Uterus (tissue), 4 donors: ENCODE data around the gene CLCA1. TPM values are rescaled to one million over a fixed set of nuclear protein-coding genes. Genes with fewer than 3 reads are reported as not detected.

Experiments used
- DNase-seq, 2 donors: peaks; one replicate each; pipeline ENCODE4 v3.0.0-alpha.2; 2019 to 2020
- H3K27ac ChIP-seq, 2 donors: fragments of 200-600 bp; sonication (generic); 1 replicate in 1 of 2; 2 replicates in 1 of 2; pipeline ENCODE4 v1.5.1; 2016 to 2018
- H3K27me3 ChIP-seq, 2 donors: fragments of 200-600 bp; sonication (generic); one replicate each; pipeline ENCODE4 v1.5.1; 2018 to 2019; ENCODE audit warnings: control low read depth in 1 of 2
- H3K36me3 ChIP-seq, 2 donors: fragments of 200-600 bp; sonication (generic); one replicate each; pipeline ENCODE4 v1.5.1; 2019; ENCODE audit warnings: control low read depth in 1 of 2
- H3K4me1 ChIP-seq, 2 donors: fragments of 200-600 bp; sonication (generic); one replicate each; pipeline ENCODE4 v1.5.1; 2018 to 2019; ENCODE audit warnings: control low read depth in 1 of 2
- H3K4me3 ChIP-seq, 2 donors: fragments of 200-600 bp; sonication (generic); 1 replicate in 1 of 2; 2 replicates in 1 of 2; pipeline ENCODE4 v1.5.1; 2018 to 2019; ENCODE audit warnings: mild to moderate bottlenecking in 1 of 2
- H3K9me3 ChIP-seq, 2 donors: fragments of 200-600 bp; sonication (generic); one replicate each; pipeline ENCODE4 v1.5.1; 2019; ENCODE audit warnings: control low read depth in 1 of 2
- POLR2A ChIP-seq, 2 donors: fragments of 450-650 bp; IDR thresholded peaks; one replicate each; pipeline ENCODE4 v1.6.1; 2016; ENCODE audit warnings: antibody characterized with exemption in 2 of 2, mild to moderate bottlenecking in 1 of 2, moderate library complexity in 1 of 2
- intact Hi-C: fragments of 100-400 bp; cut with DNase I; formaldehyde crosslinking; loops from one replicate; pipeline ENCODE4 v1.15.1; 2023; ENCODE audit warnings: low total_unique reads
- total RNA-seq, 4 donors: library from RNA; depleted of rRNA in 3 of 4; stranded (reverse); fragments of >200 nt in 3 of 4; gene quantifications; one replicate each; pipeline versions ENCODE4 v1.1.0 to v1.2.4, GENCODE V29; 2014 to 2023
- TF ChIP-seq, protein P1 (sequence below), 4 experiments: fragments of 200-600 bp in 2 of 4; fragments of 450-650 bp in 2 of 4; sonication (generic) in 2 of 4; IDR thresholded peaks; one replicate each; pipeline ENCODE4 v1.5.1; 2016 to 2019; ENCODE audit warnings: antibody characterized with exemption in 4 of 4, mild to moderate bottlenecking in 2 of 4, moderate library complexity in 1 of 4
- donor health status: DM: yes; HTN: yes; CAD: no.

The CLCA1 gene
- total RNA-seq, 4 donors from 2014 or later, result 0.21 to 0.29 TPM; not detected in 2

DNA sequence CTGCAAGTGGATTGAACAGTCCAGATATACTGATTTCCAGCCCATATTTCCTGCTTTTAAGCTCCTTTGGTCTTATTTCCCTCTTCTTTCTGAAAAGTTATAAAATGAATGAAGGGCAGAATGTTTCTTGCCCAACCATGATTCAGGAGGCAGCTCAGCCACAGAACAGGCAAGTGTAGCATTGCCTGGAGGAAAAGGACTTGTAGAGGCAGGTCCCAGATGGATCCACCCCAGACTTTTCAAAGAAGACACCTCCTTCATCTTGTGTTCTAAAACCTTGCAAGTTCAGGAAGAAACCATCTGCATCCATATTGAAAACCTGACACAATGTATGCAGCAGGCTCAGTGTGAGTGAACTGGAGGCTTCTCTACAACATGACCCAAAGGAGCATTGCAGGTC, 44.9 kb upstream of the CLCA1 start, which contains the start of gene CLCA2:
TSS of gene CLCA2 (plus strand) at position 299 of the 400 bp plus-strand sequence. CDS start at position 376, 77 bp downstream.
- Histone ChIP-seq H3K4me1 (no peaks in the 10 kb centered on the region), H3K27ac (no peak within 1 kb of the TSS), H3K4me3 (no peak within 1 kb of the TSS), H3K27me3 (no peaks in the 10 kb centered on the region), H3K36me3 (no peaks in the 10 kb centered on the region), H3K9me3 (no peaks in the 10 kb centered on the region)
- no peak for DNase-seq
- no peak for TF ChIP-seq POLR2A (IDR thresholded peaks at IDR 0.05)
- TF ChIP-seq, protein P1, sequence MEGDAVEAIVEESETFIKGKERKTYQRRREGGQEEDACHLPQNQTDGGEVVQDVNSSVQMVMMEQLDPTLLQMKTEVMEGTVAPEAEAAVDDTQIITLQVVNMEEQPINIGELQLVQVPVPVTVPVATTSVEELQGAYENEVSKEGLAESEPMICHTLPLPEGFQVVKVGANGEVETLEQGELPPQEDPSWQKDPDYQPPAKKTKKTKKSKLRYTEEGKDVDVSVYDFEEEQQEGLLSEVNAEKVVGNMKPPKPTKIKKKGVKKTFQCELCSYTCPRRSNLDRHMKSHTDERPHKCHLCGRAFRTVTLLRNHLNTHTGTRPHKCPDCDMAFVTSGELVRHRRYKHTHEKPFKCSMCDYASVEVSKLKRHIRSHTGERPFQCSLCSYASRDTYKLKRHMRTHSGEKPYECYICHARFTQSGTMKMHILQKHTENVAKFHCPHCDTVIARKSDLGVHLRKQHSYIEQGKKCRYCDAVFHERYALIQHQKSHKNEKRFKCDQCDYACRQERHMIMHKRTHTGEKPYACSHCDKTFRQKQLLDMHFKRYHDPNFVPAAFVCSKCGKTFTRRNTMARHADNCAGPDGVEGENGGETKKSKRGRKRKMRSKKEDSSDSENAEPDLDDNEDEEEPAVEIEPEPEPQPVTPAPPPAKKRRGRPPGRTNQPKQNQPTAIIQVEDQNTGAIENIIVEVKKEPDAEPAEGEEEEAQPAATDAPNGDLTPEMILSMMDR (IDR thresholded peaks at IDR 0.05), result no peak
- intact Hi-C loops, result no loop called here

DNA sequence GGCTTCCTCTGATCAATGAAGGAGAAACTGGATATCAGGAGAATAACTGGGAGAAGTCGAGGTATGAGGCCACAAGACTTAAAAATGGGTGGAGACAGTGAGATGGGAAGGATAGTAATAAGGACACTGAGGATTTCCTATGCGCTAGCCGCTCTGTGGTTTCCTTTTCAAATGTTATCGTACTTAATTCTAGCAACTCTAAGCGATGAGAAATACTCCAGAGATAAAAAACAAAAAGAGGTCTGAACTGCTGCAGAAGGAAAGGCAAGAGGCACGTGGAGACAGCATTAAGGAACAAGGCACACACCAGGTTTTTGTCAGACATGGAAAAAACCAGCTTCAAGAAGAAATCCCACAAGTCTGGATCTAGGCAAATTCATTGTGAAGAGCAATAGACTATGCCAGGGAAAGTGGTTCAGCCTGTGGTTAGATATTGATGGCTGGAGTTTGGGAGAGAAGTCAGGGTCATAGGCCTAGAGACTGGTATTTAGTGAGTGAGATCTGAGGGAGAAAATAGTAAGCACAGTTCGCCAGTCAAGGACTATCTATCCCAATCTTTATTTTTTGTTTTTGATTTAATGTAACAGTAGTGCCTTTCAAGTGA, 39.5 kb upstream of the CLCA1 start:
- Histone ChIP-seq H3K27me3 (no peaks in the 10 kb centered on the region), H3K27ac (peak overlapping the region; percentile 26 to 50), H3K4me3 (no peak overlapping the region), H3K9me3 (no peaks in the 10 kb centered on the region), H3K4me1 (peaks cover 0 to 3% of the 10 kb centered on the region in 2 donors), H3K36me3 (no peaks in the 10 kb centered on the region)
- TF ChIP-seq POLR2A (IDR thresholded peaks at IDR 0.05), result no peak
- TF ChIP-seq, protein P1 (IDR thresholded peaks at IDR 0.05), result no peak
- DNase-seq, result no peak
- intact Hi-C loops, result no loop called here

DNA sequence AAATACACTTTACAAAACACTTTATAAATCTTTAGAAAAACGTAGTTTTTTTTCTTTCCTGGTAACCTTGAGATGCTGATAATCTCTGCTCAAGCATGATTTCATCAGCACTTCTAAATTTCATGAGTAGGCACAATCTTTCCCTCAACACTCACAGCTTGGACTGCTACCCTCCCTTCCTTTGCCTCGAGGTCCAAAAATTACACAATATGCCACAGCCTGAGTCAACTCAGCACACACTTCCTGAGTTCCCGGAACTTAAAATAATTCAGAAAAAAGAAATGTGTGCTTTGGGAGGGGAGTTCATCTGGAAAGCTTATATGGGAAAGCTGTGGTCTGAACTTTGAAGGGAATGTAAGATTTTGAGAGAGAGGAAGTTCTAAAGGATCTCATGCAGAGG, 38.9 kb upstream of the CLCA1 start:
- DNase-seq, result peak; percentile 31 to 51
- Histone ChIP-seq H3K4me3 (no peak overlapping the region), H3K27me3 (no peaks in the 10 kb centered on the region), H3K36me3 (no peaks in the 10 kb centered on the region), H3K9me3 (no peaks in the 10 kb centered on the region), H3K27ac (peak overlapping the region; percentile 26 to 65), H3K4me1 (peaks cover 0 to 3% of the 10 kb centered on the region in 2 donors)
- TF ChIP-seq, protein P1 (IDR thresholded peaks at IDR 0.05), result no peak
- intact Hi-C loops, result no loop called here

DNA sequence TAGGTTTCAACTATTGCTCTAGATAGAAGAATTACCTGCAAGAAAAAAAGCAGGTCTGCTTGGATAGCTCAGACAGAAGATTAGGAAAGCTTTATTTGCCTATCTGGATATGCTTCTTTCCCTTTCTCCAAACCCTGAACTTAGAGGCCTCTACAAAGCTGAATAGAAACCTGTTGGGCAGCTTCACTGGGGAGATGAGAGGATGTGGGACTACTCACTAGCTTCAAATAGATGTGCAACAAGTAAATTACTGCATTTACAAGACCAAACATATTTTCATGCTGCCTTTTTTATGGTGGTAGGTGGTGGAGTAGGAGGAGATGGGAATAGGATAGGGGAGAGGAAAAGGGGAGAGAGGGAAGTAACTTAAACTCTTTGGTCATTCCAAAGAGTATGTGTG, 38.4 kb upstream of the CLCA1 start:
- DNase-seq, result no peak
- no peak overlapping the region for H3K4me3 ChIP-seq
- intact Hi-C loops, result no loop called here
- H3K27me3 ChIP-seq, result no peaks in the 10 kb centered on the region
- peak overlapping the region; percentile 26 to 65 for H3K27ac ChIP-seq
- H3K4me1 ChIP-seq, result peaks cover 0 to 3% of the 10 kb centered on the region in 2 donors
- no peaks in the 10 kb centered on the region for H3K36me3 ChIP-seq
- TF ChIP-seq POLR2A (IDR thresholded peaks at IDR 0.05), result no peak
- TF ChIP-seq, protein P1 (IDR thresholded peaks at IDR 0.05), result no peak
- H3K9me3 ChIP-seq, result no peaks in the 10 kb centered on the region

DNA sequence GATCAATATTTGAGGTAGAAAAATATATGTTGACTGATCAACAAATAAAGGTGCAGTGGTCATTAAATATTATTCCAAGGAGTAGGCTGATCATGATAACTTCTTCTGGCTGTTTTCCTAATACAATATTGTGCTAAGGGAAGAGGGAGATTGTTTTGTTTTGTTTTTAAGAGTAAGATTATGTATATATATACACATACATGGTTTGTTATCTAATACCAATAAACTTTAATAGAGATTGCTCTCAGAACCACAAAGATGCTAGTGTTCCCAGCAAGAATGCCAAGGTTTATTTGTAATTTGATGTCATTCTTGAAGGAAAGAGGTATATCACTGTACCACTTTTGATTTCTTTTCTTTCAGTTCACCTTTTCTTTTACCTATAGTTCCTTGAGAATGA, 34.7 kb upstream of the CLCA1 start:
- Histone ChIP-seq H3K27me3 (no peaks in the 10 kb centered on the region), H3K27ac (no peak overlapping the region), H3K4me1 (peaks cover 0 to 3% of the 10 kb centered on the region in 2 donors), H3K9me3 (no peaks in the 10 kb centered on the region), H3K4me3 (no peak overlapping the region), H3K36me3 (no peaks in the 10 kb centered on the region)
- TF ChIP-seq POLR2A (IDR thresholded peaks at IDR 0.05), result no peak
- TF ChIP-seq, protein P1 (IDR thresholded peaks at IDR 0.05), result no peak
- no peak for DNase-seq
- intact Hi-C loops, result no loop called here
